HG03097 (cell line): ENCODE data around the gene MVD.

ENCODE experiments used
- ATAC-seq: cut with Tn5 transposase; IDR thresholded peaks from one replicate; pipeline ENCODE4 v1.9.1; 2021; ENCODE audit not compliant: unreplicated experiment, low FRiP score

Gene MVD

DNA sequence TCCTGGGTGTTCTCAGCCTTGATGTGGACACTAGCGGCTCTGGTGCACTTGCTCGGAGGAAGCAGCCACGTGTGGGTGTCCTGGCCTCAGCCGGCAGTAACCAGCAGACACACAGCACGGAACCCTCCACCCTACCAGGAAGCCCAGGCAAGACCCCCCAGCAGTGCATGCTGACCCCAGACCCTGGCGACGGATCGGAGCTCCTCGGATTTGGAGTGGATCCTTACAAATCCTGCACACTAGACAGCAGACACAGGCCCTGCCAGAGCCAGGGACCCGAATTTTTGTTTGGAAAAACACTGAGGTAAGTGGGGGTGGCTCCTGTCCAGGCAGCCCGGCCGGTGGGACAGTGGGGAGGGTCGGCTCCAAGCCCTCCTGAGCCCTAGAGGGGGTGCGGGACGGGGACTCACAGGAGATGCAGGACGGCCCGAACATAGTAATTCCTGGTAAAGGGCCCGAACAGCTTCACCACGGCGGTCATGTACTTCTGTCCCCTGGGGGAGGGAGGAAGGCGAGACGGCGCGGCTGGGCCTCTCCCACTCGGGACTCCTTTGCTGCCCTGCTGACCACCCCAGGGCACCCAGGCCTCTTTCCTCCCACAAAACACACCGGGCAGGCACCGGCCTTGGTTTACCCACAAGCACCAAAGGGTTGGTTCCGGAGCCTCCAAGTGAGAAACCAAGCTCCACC lies 16.4 kb downstream of the MVD start:
- ATAC-seq, result no peak

DNA sequence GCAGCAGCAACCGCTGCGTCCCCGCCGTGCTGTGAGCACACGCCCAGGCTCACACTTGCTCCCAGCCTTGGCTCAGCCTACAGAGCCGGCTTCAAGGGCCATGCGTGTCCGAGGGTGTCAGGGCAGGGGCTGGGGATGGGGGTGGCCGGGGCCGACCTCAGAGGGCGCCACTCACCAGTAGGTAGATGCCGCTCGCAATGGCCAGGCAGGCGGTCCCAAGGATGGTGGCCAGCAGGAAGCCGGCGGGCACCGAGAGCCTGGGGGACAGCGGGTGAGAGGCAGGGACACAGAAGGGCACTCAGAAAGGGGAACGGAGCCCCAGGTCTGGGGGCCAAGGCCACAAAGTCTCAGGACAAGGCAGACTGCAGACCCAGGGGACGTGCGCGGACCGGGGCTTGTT lies 16.9 kb downstream of the MVD start:
- no peak for ATAC-seq

DNA sequence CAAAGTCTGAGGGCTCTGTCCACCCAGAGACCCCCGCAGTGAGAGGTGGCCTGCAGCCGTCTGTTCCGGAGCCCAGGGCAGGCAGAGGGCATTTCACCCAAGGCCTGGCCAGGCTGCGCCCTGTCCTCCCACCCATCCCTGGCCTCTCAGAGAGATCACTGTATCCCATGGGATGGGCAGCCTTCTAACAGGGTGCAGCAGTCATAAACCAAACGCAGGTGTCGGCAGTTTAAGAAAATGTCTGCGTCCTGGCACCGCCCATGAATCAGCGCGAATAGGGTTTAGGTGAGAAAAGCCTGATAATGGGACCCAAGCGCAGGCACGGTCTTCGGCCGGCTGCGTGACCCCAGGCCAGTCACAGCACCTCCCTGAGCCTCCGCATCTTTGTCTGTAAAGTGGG lies 17.4 kb downstream of the MVD start:
- ATAC-seq, result no peak

DNA sequence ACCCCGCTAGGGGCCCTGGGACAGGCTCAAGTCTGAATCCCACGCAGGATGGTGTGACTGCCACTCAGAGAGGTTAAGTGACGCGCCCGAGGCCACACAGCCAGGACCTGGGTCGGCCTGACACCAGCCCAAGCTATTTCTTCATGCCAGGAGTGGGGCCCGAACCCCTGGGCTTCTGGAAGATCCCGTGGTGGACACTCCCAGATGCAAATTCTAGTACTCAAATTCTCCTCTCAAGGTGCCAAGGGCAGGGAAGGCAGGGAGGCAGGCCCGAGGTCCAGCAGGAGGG lies 19.3 kb downstream of the MVD start:
- no peak for ATAC-seq

DNA sequence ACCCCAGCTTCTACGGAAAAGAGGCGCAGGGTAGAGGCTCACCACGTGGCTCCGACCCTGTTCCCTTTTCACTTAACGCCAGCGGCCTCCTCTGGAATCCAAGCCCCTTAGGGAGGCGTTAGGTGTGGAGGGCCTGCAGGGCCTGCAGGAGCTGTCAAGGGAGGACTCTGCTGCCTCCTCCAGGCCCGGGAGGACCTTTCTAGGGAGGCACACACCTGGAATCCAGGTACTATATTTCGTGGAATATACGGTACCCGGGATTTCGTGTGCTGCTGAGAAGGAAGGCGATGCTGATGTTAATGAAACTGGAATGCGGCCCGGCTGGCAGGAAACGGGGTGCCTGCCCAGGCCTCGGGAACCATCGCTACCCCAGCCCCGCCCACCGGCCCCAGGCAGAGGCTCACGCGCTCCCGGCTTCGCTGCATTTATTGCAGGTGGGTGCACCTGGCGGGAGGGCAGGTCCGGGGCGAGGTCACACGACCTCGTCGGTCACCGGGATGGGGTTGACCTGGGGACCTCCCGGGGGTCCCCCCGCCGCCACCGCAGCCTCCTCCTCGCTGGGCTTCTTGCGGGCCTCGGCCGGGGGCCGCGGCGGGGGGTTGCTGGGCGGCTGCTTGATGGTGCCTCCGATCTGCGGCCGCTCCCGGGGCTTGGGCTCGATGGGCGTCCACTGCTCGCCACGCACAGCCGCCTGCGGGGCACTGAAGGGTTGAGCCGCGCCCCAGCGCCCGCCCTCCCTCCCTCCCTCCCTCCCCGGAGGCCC lies 19.8 kb downstream of the MVD start:
- ATAC-seq, result no peak

DNA sequence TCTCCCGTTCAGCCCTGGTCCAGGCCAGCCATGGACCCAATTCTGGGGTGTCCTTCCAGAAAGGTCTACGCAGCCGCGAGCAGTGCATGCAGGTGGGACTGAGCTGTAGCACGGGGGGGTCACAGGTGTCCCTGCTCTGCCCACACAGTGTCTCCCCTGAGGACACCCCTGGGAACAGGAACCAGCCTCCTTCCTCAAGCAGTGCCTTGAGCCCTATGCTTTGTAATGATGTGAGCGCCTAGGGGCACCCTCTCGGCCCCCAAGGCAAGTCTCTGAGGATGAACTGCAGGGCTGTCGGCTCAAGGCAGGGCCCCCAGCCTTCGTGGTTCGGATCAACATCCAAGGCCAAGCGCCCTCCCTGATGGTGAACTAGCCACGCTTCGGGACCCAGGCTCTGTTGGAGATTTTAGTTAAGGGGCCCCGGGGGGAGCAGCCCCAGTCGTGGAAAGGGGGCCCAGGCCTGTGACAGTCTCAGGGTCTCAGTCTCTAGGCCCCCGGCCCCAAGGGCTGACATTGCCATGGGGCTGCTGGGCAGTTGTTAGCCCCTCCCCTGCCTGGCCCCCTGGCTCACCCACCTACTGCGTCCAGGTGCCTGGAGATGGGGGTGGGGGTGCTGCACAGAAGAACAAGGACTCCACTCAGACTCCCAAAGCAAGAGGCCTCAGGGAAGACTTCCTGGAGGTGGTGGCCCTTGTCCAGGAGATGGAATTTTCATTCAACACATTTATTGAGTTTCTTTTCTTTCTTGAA lies 22.2 kb downstream of the MVD start:
- no peak for ATAC-seq

DNA sequence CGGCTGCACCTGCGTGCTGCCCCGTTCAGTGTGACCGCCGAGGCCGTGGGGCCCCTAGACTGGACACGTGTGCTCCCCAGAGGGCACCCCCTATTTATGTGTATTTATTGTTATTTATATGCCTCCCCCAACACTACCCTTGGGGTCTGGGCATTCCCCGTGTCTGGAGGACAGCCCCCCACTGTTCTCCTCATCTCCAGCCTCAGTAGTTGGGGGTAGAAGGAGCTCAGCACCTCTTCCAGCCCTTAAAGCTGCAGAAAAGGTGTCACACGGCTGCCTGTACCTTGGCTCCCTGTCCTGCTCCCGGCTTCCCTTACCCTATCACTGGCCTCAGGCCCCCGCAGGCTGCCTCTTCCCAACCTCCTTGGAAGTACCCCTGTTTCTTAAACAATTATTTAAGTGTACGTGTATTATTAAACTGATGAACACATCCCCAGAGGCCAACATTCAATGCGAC lies 22.8 kb downstream of the MVD start:
- no peak for ATAC-seq

DNA sequence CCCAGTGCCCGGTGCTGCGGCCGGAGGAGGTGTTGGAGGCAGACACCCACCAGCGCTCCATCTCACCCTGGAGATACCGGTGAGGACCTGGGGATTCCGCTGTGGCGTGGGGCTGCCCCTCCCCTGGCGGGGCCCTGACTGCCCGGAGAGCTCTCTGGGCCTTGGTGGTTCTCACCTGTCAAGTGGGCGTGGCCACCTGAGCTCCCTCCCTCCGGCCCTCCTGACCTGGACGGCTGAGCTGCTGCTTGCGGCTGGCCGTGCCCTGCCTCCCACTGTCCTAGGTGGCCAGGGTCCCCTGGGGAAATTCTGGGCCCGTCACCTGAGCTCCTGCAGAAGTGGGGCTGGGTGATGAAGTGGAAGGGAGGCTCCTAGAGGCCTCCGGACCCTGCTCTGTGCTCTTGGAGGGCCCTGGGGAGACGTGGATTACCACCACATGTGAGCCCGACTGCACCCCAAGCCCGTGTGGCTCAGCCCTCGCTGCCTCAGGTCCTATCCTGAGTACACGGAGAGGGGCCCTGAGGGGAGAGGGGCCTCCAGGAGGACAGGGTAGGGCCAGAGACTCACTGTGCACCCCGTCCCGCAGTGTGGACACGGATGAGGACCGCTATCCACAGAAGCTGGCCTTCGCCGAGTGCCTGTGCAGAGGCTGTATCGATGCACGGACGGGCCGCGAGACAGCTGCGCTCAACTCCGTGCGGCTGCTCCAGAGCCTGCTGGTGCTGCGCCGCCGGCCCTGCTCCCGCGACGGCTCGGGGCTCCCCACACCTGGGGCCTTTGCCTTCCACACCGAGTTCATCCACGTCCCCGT lies 23.5 kb downstream of the MVD start:
- ATAC-seq, result no peak

DNA sequence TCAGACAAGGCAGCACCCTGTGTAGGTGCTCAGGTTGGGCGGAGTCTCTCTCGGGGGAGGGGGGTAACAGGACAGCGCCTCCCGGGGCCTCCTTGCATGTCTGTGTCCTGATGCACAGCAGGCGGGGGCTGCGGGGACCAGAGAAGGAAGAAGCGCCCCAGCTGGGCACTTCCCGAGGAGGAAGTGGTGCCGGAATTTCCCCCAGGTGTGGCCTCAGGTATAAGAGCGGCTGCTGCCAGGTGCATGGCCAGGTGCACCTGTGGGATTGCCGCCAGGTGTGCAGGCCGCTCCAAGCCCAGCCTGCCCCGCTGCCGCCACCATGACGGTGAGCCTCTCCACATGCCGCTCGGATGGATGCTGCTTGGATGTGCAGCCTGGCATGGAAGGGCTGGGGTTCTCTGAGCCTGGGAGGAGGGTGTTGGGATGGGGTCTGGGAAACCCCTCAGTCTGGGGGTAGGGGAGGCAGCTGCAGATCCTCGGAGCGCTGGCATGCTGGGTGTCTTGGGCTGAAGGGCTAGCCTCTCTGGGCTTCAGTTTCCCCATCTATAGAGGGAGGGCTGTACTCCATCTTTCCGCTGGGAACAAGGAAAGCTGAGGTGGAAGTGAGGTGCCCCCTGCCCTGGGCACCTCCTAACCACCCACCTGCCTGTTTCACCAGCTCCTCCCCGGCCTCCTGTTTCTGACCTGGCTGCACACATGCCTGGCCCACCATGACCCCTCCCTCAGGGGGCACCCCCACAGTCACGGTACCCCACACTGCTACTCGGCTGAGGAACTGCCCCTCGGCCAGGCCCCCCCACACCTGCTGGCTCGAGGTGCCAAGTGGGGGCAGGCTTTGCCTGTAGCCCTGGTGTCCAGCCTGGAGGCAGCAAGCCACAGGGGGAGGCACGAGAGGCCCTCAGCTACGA lies 24.3 kb downstream of the MVD start, which contains the start of gene IL17C:
IL17C (plus strand) TSS at position 250 of the 908 bp plus-strand sequence; CDS start at position 320, 70 bp downstream.
- no peak for ATAC-seq

DNA sequence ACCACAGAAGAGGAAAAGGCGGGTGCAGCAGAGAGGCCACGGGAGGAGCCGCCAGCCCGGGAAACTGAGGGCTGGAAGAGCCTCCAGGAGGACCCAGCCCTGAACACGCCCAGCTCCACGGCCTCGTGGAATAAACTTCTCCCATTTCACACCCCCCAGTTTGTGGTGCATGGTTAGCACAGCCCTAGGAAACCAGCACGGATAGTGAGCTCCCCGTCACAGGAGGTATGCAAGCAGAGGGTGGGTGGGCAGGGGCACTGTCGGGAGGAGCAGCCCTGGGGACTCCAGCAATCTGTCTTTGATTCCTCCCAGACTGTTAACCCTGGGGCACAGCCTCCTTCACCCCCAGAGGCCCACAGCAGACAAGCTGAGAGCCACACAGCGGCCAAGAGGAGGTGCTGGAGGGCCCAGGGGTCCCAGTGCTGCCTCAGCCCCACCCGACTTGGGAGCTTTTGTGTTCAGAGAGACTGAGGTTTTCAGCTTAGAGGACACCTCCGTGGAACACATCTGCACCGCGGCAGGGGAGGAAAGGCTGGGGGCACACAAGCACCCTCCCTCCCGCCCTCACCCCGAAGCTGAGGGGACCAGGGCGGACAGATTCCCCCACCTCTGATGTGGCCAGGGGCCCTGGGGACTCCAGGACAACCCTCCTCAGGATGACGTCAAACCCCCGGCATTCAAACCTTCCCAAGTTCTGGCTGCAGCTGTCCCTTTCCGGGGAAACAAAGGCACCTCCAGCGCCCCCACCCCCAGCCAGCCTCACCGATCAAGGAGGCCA lies 26.2 kb downstream of the MVD start:
- ATAC-seq, result no peak

DNA sequence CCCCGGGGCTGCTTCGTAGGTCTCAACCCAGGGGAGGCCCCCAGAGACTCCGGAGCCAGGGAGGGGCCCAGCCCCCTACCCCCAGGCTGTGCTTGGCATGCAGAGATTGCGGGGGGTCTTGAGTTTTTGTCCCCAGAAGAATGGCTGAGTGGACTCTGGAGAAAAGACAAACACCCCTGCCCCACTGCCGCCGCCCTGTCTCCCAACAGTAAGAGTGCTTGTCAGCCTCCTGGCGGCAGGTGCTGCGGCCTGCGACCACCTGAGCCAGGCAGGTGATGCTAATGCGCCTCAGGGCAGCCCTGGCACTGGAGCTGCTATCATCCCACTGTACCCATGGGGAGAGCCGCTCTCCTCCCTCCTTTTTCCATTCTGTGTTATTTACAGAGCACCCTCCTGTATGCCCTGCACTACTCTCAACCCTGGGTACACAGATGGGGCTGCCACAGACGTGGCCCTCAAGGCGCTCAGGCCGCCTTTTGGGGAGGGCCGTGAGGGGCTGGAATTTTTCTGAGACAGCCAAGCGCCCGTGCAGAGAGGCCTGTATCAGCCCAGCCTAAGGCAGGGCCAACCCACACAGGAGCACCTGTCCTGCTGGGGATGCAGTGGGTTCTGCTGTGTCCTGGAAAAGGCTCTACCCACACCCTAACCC lies 27.1 kb downstream of the MVD start:
- no peak for ATAC-seq

DNA sequence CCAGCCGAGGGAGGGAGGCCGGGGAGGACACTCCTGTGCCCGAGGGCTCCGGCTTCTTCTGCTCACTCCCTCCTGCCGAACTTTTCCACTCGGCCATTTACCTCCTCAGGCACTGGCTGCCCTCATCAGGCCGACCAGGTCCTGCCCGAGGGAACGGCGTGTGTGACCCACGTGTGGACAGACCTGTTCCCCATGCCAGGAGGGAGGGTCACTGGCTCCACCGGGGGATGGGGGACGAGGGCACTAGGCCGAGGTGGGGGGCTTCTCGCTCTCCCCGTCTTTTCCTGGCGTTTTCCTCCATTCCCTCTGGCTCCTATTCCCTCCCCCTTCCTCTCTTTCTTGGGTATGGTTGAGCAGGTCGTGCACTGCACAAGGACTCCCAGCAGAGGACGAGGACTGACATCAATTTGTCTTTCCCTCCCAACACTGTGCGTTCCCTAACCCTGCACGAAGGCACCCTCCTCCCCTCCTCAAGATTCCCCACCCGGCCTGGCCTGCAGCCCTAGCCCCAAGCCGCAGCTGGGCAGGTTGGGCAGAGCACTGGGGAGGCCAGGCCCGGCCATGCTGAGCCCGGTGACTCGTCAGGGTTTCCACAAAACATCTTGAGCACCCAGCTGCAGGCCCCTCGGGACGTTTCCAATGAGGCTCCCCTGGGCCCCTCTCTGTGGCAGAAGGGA lies 27.8 kb downstream of the MVD start:
- peak; percentile 10 for ATAC-seq

DNA sequence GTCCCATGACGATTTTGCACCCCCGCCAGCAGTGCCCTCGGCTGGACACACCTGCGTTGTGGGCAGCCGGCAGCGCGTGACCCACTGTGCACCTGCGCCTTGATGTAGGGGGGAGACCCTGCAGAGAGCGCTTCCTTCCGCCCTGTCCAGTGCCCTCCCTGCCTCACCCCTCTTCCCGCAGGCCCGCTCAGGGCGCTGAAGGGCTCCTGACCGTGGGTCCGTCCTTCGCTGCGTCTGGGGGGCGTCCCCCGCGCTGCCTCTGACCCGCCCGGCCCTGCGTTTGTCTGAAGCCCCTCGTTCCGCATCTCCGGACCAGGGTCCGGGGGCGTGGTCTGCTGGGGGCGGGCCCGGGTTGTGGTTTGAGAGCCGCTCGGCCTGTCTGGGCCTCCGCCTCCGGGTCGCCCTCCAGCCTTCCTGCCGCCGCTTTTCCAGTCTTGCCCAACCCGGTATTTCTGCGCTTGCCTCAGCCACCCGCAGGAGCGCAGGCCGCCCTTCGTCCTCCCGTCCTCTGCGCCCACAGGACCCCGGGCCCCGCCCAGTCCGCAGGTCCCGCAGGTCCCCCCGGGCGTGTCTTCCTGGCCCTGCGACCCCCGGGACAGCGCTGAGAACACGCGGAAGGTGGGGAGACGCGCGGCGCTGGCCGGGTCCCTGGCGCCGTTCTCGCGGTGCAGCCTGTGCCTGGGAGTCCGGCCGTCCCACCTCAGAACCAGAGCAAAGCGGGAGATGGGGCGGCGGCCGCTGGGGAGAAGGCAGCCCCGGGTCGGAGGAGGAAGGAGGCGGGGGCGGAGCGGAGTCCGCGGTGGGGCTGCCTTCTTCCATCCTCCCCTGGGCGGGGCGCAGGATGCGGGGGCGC lies 28.5 kb downstream of the MVD start:
- ATAC-seq, result peak; percentile 47

DNA sequence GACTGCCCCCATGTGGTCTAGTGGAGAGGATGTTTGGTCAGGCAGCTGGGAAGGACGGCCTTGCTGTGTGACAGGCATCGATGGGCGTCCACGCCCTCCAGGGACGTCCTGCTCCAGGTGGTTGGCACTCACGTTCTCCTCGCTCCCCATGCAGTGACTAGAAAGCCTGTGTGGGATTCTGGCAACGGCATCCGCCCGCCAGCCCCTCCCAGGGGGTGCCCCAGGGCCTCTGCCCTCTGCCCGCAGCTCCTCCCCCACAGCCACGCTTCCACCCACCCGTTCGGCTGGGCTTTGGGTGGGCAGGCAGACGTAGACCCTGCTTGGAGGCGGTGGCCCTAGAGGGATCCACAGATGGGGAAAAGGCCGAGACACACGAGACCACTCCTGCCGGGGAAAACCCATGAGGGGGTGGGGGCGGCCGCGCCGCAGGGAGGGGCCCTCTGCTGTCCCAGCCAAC lies 29.2 kb downstream of the MVD start:
- peak; percentile 24 for ATAC-seq

DNA sequence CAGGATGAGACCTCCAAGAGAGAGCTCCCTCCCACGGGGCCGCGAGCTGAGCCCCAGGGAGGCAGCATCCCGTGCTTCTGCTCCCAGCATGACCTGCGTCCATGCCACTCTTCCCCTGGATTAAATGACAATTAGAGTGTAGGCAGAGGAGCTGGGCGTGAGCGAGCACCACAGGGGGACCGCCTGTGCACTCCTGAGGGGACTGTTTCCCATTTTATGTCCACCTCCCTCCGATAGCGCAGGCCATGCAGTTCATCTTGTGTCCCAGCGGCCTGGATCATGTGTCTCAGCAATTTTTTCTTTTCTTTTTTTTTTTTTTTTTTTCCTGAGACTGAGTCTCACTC lies 30.3 kb downstream of the MVD start:
- ATAC-seq, result no peak

DNA sequence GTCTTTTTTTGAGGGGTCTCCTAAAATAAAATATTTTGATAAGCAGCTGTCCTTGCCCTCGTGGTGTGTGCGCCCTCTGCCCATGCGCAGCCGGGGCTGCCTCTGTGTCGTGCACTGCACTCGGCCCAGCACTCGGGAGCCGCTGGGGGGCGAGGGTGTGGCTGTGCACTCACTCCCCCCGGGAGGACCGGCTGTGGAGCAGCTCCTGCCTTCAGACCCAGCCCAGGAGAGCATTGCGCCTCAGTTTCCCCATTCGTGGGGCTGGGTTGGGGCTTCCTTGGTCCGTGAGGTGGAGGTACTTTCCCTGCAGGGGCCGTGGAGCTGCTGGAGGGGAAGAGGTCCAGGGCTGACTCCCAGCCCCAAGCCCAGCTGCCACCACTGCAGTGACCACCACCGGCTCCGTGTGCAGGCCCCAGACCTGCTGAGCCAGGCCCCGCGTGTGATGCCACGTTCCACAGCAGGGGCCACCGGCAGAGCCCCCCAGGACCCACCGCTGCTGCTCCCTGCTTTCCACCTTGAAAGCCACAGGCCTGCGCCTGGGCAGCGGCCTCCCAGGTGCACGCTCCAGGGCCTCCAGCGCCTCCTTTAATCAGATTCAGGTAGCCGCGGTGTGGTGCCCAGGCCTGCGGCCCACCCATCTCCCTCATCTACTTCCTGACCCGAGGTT lies 30.8 kb downstream of the MVD start:
- ATAC-seq, result no peak

DNA sequence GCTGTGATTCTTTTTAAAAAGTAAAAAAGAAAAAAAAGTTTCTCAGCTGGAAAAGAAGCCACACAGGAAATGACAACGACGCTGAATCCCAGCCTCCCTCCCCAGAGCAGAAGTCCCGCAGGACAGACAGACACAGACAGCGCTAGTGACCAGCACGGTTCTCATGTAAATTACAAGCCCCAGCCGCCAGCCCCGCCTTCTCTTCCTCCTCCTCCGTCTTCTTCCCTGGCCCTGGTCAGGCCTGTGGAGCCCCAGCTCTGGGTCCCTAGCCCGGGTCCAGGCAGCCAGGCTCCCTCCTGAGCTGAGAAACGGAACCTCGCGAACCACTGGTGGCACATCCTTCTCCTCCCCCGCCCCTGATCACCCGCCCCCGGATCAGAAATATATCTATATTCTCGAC lies 31.5 kb downstream of the MVD start:
- no peak for ATAC-seq
